DLD1 (cell line): Measurements from ENCODE around the gene HDLBP.

Experiments used
- in situ Hi-C: cut with HindIII; loops from 2 replicates; pipeline ENCODE4 v1.10.0; 2017; ENCODE audit warnings: low sequenced_read_pairs

The HDLBP gene

GRCh38 chr2:241214766-241215165, 100.7 kb downstream of the HDLBP start:
- in situ Hi-C loops, result no loop called here

- in situ Hi-C loops, result no loop called here
Observed at GRCh38 chr2:241214209-241214608, 101.3 kb downstream of the HDLBP start.

- in situ Hi-C loops, result no loop called here
Observed at GRCh38 chr2:241213567-241213966, 101.9 kb downstream of the HDLBP start.

GRCh38 chr2:241213041-241213440, 102.4 kb downstream of the HDLBP start:
- in situ Hi-C loops, result no loop called here

- in situ Hi-C loops, result no loop called here
Observed at GRCh38 chr2:241211276-241211675, 104.2 kb downstream of the HDLBP start.

- in situ Hi-C loops, result no loop called here
Observed at GRCh38 chr2:241209271-241209670, 106.2 kb downstream of the HDLBP start.

GRCh38 chr2:241208058-241208457, 107.4 kb downstream of the HDLBP start:
- in situ Hi-C loops, result no loop called here

- in situ Hi-C loops, result no loop called here
Observed at GRCh38 chr2:241207641-241208040, 107.8 kb downstream of the HDLBP start.

- in situ Hi-C loops, result no loop called here
Observed at GRCh38 chr2:241207151-241207550, 108.3 kb downstream of the HDLBP start.

- in situ Hi-C loops, result no loop called here
Observed at GRCh38 chr2:241205086-241205485, 110.4 kb downstream of the HDLBP start.

GRCh38 chr2:241204490-241204889, 111.0 kb downstream of the HDLBP start:
- in situ Hi-C loops, result no loop called here

- in situ Hi-C loops, result no loop called here
Observed at GRCh38 chr2:241204010-241204384, 111.5 kb downstream of the HDLBP start.

GRCh38 chr2:241203218-241204009, 112.1 kb downstream of the HDLBP start:
- in situ Hi-C loops, result no loop called here

GRCh38 chr2:241202681-241203080, 112.8 kb downstream of the HDLBP start:
- in situ Hi-C loops, result no loop called here

- in situ Hi-C loops, result no loop called here
Observed at GRCh38 chr2:241202268-241202585, 113.2 kb downstream of the HDLBP start.

GRCh38 chr2:241201445-241202267, 113.8 kb downstream of the HDLBP start:
- in situ Hi-C loops, result no loop called here

- in situ Hi-C loops, result no loop called here
Observed at GRCh38 chr2:241200822-241201395, 114.6 kb downstream of the HDLBP start.

GRCh38 chr2:241199897-241200821, 115.3 kb downstream of the HDLBP start:
- in situ Hi-C loops, result no loop called here

GRCh38 chr2:241199286-241199685, 116.2 kb downstream of the HDLBP start:
- in situ Hi-C loops, result no loop called here

GRCh38 chr2:241198381-241199279, 116.8 kb downstream of the HDLBP start:
- in situ Hi-C loops, result no loop called here
